ENCODE measurements around the gene DCLRE1C. TPM values are rescaled to one million over a fixed set of nuclear protein-coding genes. Genes with fewer than 3 reads are reported as not detected.

The DCLRE1C gene
- polyA plus RNA-seq, 2 of the 4 experiments (the other 2 are of a cell fraction), result 4.6 to 8.3 TPM

- Histone ChIP-seq H3K27ac (no peak overlapping the region), H3K4me1 (peaks cover 15% of the 10 kb centered on the region), H3K4me3 (no peak overlapping the region), H3K9me3 (no peaks in the 10 kb centered on the region), H3K4me2 (no peak overlapping the region)
- TF ChIP-seq USF2 (IDR thresholded peaks at IDR 0.05), result no peak
- no peak for TF ChIP-seq HOXA7 (CRISPR knock-in tag; IDR thresholded peaks at IDR 0.05)
- TF ChIP-seq POLR2A (IDR thresholded peaks at IDR 0.05; ENCODE audit: low read length), result no peak
- TF ChIP-seq KDM5A (IDR thresholded peaks at IDR 0.05), result no peak
- TF ChIP-seq PHF8 (IDR thresholded peaks at IDR 0.05; ENCODE audit: borderline replicate concordance, low read depth), result no peak
- TF ChIP-seq RAD21 (conservative IDR thresholded peaks at IDR 0.05 in 1 of 2, IDR thresholded peaks at IDR 0.05 in 1 of 2), result no peak
- TF ChIP-seq ELK1 (IDR thresholded peaks at IDR 0.05; ENCODE audit: low read depth, low read length), result no peak
- no peak for TF ChIP-seq NPAS2 (CRISPR knock-in tag; IDR thresholded peaks at IDR 0.05; ENCODE audit: borderline replicate concordance)
- TF ChIP-seq ZC3H11A (IDR thresholded peaks at IDR 0.05), result no peak
- TF ChIP-seq MAZ (IDR thresholded peaks at IDR 0.05; ENCODE audit: borderline replicate concordance, low read depth, low read length), result no peak
- no peak for TF ChIP-seq SREBF2 (IDR thresholded peaks at IDR 0.05)
- TF ChIP-seq RARB (CRISPR knock-in tag; IDR thresholded peaks at IDR 0.05), result no peak
- no peak for TF ChIP-seq FOSL2 (IDR thresholded peaks at IDR 0.05)
- no peak for TF ChIP-seq FOSL2 (CRISPR knock-in tag; IDR thresholded peaks at IDR 0.05)
- no peak for TF ChIP-seq BCL3 (IDR thresholded peaks at IDR 0.05)
- FAIRE-seq (no peak), DNase-seq (ENCODE audit: low read depth in 1 of 2, low spot score in 1 of 2) (no peak), ATAC-seq (no peak)
- WGBS (ENCODE audit: missing lambda C conversion rate), result 89% methylated on average over 3 of the region's 3 CpGs
- ChIA-PET CTCF (interaction anchor here (0.5 to 0.7 kb wide), 3 partner anchors 11 to 1086 kb away, joined by 3 to 4 read pairs (median 4); no protein-coding TSS in a partner anchor), POLR2A (no interaction called here)
Measured at GRCh38 chr10:14884082-14884481, 69.8 kb downstream of the DCLRE1C start.

GRCh38 chr10:14880229-14880628 lies 73.7 kb downstream of the DCLRE1C start:
- no peaks in the 10 kb centered on the region for H3K9me3 ChIP-seq
- peak overlapping the region; percentile 94 for H3K4me2 ChIP-seq
- FAIRE-seq (no peak), ATAC-seq (no peak), DNase-seq (ENCODE audit: low read depth in 1 of 2, low spot score in 1 of 2) (no peak)
- peaks cover 29% of the 10 kb centered on the region for H3K4me1 ChIP-seq
- ChIA-PET POLR2A (no interaction called here), CTCF (interaction anchor here (0.9 to 1.1 kb wide), 2 partner anchors 10 to 25 kb away, joined by 3 to 4 read pairs; no protein-coding TSS in a partner anchor)
- peak overlapping the region; percentile 97 to 98; a peak in 5 of 6 replicates for H3K27ac ChIP-seq
- peak overlapping the region; percentile 96 for H3K4me3 ChIP-seq
- 80% methylated on average over 7 of the region's 7 CpGs for WGBS (ENCODE audit: missing lambda C conversion rate)
- no peak for TF ChIP-seq TP53 (CRISPR knock-in tag; IDR thresholded peaks at IDR 0.05)
- TF ChIP-seq REST (IDR thresholded peaks at IDR 0.05), result peak; percentile 65
- TF ChIP-seq RNF2 (IDR thresholded peaks at IDR 0.05; ENCODE audit: borderline replicate concordance, low read depth), result no peak
- TF ChIP-seq EHMT2 (IDR thresholded peaks at IDR 0.05; ENCODE audit: low read depth), result no peak
- TF ChIP-seq ESRRA (IDR thresholded peaks at IDR 0.05; ENCODE audit: borderline replicate concordance, low read length), result no peak
- no peak for TF ChIP-seq POLR2AphosphoS2 (conservative IDR thresholded peaks at IDR 0.05; ENCODE audit: low read length)

Measured in A549 (cell line).